Activated CD8-positive, alpha-beta memory T cell treated with anti-CD3 and anti-CD28 coated beads for 1 hour (primary cell): Measurements from ENCODE around the gene TFPI.
"Not testable (repeated sequence)": the region's sequence is repeated elsewhere in the genome, so short reads cannot be mapped to it uniquely, and the experiment has no call there.

ENCODE experiments used
- DNase-seq, 2 donors: peaks; one replicate each; pipeline ENCODE4 v3.0.0-alpha.2; 2020; ENCODE audit warnings: low read depth in 1 of 2; ENCODE audit errors: extremely low read depth in 1 of 2

Gene TFPI

GRCh38 chr2:187554704-187555082, 458 bp upstream of the TFPI start:
- no peak for DNase-seq

GRCh38 chr2:187552828-187553681, 1.2 kb downstream of the TFPI start:
- no peak for DNase-seq

GRCh38 chr2:187552381-187552780, 1.9 kb downstream of the TFPI start:
- DNase-seq: no peak

- no peak for DNase-seq
These were observed 3.4 kb downstream of the TFPI start for GRCh38 chr2:187550857-187551256.

- DNase-seq: no peak
These were observed 4.2 kb downstream of the TFPI start for GRCh38 chr2:187549951-187550555.

GRCh38 chr2:187549193-187549592, 5.0 kb downstream of the TFPI start:
- no peak for DNase-seq

- DNase-seq: no peak
These were observed 5.6 kb downstream of the TFPI start for GRCh38 chr2:187548656-187549055.

- DNase-seq: no peak
These were observed 6.8 kb downstream of the TFPI start for GRCh38 chr2:187547353-187547979.

GRCh38 chr2:187546762-187547333, 7.4 kb downstream of the TFPI start:
- DNase-seq: no peak

GRCh38 chr2:187545238-187545751, 8.9 kb downstream of the TFPI start:
- no peak for DNase-seq

- DNase-seq: no peak
These were observed 9.7 kb downstream of the TFPI start for GRCh38 chr2:187544371-187545080.

GRCh38 chr2:187543488-187543887, 10.7 kb downstream of the TFPI start:
- DNase-seq: no peak

GRCh38 chr2:187542123-187542522, 12.1 kb downstream of the TFPI start:
- no peak for DNase-seq

- DNase-seq: no peak
These were observed 12.8 kb downstream of the TFPI start for GRCh38 chr2:187541086-187542085.

GRCh38 chr2:187538222-187538621, 16.0 kb downstream of the TFPI start:
- not testable (repeated sequence) for DNase-seq

- DNase-seq: not testable (repeated sequence)
These were observed 18.9 kb downstream of the TFPI start for GRCh38 chr2:187535381-187535780.

- DNase-seq: no peak
These were observed 21.7 kb downstream of the TFPI start for GRCh38 chr2:187532333-187533120.

- DNase-seq: no peak
These were observed 24.1 kb downstream of the TFPI start for GRCh38 chr2:187529977-187530721.
